ENCODE measurements around the gene STAG3. TPM values are rescaled to one million over a fixed set of nuclear protein-coding genes. Genes with fewer than 3 reads are reported as not detected.

The STAG3 gene
- total and polyA plus RNA-seq, 9 of the 15 experiments (the other 6 are each of a cell fraction or from before 2014, with no cell fraction given): 0.54 to 2.5 (median 1.7) TPM

- TF ChIP-seq REST (IDR thresholded peaks at IDR 0.05; ENCODE audit: borderline replicate concordance): peak; percentile 94
- no peak for TF ChIP-seq REST (CRISPR knock-in tag; IDR thresholded peaks at IDR 0.05; ENCODE audit: low read depth)
- no peak for TF ChIP-seq ZNF589 (CRISPR knock-in tag; IDR thresholded peaks at IDR 0.05; ENCODE audit: low read depth)
- no peak for TF ChIP-seq LEF1 (IDR thresholded peaks at IDR 0.05)
- TF ChIP-seq MAZ (CRISPR knock-in tag; conservative IDR thresholded peaks at IDR 0.05 in 1 of 2, IDR thresholded peaks at IDR 0.05 in 1 of 2): peak in 1 of 2 experiments; percentile 77; a peak in 1 of 4 replicates
- TF ChIP-seq NEUROD1 (IDR thresholded peaks at IDR 0.05; ENCODE audit: borderline replicate concordance, low read depth, low read length, partially characterized antibody): no peak
- no peak for TF ChIP-seq ZNF551 (CRISPR knock-in tag; IDR thresholded peaks at IDR 0.05)
- TF ChIP-seq ZNF217 (CRISPR knock-in tag; IDR thresholded peaks at IDR 0.05): no peak
- TF ChIP-seq HNRNPUL1 (IDR thresholded peaks at IDR 0.05; ENCODE audit: low read length): no peak
- TF ChIP-seq SRSF1 (IDR thresholded peaks at IDR 0.05; ENCODE audit: low read depth, low read length): no peak
- TF ChIP-seq SP1 (CRISPR knock-in tag; IDR thresholded peaks at IDR 0.05): 0 out of 2 replicates have a peak, but pooled peaks have one; percentile 8
- 0 out of 2 replicates have a peak, but pooled peaks have one; percentile 43 for TF ChIP-seq RREB1 (CRISPR knock-in tag; IDR thresholded peaks at IDR 0.05)
- TF ChIP-seq ZNF232 (CRISPR knock-in tag; IDR thresholded peaks at IDR 0.05): 0 out of 2 replicates have a peak, but pooled peaks have one; percentile 28
These were observed 45.0 kb upstream of the STAG3 start (continued) for GRCh38 chr7:100132697-100133151.

All from K562 (cell line).